Spleen (tissue), 7 donors: Measurements from ENCODE around the gene FGFBP1.

Source experiments
- POLR2AphosphoS5 ChIP-seq, 3 donors: sonication (generic); formaldehyde crosslinking; IDR thresholded peaks; one replicate each; pipeline ENCODE4 v1.5.1; 2017; ENCODE audit warnings: antibody characterized with exemption in 3 of 3
- TF ChIP-seq, protein P1 (sequence below), 11 experiments: fragments of 200-600 bp in 7 of 11; fragments of 450-650 bp in 4 of 11; sonication (generic) in 4 of 11; IDR thresholded peaks in 8 of 11; conservative IDR thresholded peaks in 3 of 11; 1 replicate in 7 of 11; 2 replicates in 4 of 11; pipeline versions ENCODE4 v1.4.0 to v1.8.0; 2016 to 2021; ENCODE audit warnings: antibody characterized with exemption in 11 of 11, inconsistent platforms in 4 of 11, mild to moderate bottlenecking in 1 of 11
- donor health status: DM: no; HTN: no; CAD: no; lungs with moderate emphysema.
- donor health status: DM: no; HTN: no; CAD: no.
- donor health status: DM: no; HTN: no; CAD: no.

DNA sequence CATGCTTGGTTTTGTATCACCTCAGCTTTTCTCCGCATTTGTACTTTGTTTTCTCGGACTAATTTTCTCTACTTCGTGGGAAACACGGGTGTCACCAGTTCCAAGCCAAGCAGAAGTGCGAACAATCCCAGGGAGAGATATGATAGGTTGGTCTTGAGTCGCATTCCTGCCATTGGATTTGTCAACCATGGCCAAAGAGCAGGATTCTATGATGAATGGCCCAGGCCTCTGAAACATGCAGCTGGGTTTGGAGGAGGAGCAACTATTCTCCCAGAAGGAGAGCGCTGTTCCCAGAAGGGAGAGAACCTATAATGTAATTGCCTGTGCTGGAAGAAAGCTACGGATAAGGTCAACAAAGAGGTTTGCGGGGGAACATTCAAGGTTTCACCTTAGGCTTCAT, 10.3 kb upstream of the FGFBP1 start:
- TF ChIP-seq, protein P1, sequence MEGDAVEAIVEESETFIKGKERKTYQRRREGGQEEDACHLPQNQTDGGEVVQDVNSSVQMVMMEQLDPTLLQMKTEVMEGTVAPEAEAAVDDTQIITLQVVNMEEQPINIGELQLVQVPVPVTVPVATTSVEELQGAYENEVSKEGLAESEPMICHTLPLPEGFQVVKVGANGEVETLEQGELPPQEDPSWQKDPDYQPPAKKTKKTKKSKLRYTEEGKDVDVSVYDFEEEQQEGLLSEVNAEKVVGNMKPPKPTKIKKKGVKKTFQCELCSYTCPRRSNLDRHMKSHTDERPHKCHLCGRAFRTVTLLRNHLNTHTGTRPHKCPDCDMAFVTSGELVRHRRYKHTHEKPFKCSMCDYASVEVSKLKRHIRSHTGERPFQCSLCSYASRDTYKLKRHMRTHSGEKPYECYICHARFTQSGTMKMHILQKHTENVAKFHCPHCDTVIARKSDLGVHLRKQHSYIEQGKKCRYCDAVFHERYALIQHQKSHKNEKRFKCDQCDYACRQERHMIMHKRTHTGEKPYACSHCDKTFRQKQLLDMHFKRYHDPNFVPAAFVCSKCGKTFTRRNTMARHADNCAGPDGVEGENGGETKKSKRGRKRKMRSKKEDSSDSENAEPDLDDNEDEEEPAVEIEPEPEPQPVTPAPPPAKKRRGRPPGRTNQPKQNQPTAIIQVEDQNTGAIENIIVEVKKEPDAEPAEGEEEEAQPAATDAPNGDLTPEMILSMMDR (IDR thresholded peaks at IDR 0.05 in 8 of 11, conservative IDR thresholded peaks at IDR 0.05 in 3 of 11): no peak
- TF ChIP-seq POLR2AphosphoS5 (IDR thresholded peaks at IDR 0.05): no peak
